NCI-H1436 (cell line): Measurements from ENCODE around the gene COX20.
"Not testable (repeated sequence)": the region's sequence is repeated elsewhere in the genome, so short reads cannot be mapped to it uniquely, and the experiment has no call there.

ENCODE experiments used
- DNase-seq: peaks from one replicate; lab custom pipeline; 2025; lab: John Stamatoyannopoulos, UW

COX20 gene

GRCh38 chr1:244835276-244836134, at the start of gene COX20:
TSS of gene COX20 (plus strand) at chr1:244835658. CDS start at chr1:244835715, 57 bp downstream.
- DNase-seq = peak; percentile 95

- no peak for DNase-seq
These were observed 46.8 kb upstream of the COX20 start for GRCh38 chr1:244788493-244789275.

- no peak for DNase-seq
These were observed 46.2 kb upstream of the COX20 start for GRCh38 chr1:244789276-244789580.

GRCh38 chr1:244789731-244790130, 45.7 kb upstream of the COX20 start:
- DNase-seq = no peak

GRCh38 chr1:244791061-244791460, 44.4 kb upstream of the COX20 start:
- no peak for DNase-seq

- no peak for DNase-seq
These were observed 43.1 kb upstream of the COX20 start for GRCh38 chr1:244792188-244792850.

GRCh38 chr1:244794071-244794470, 41.4 kb upstream of the COX20 start:
- no peak for DNase-seq

- not testable (repeated sequence) for DNase-seq
These were observed 40.9 kb upstream of the COX20 start for GRCh38 chr1:244794516-244794915.

GRCh38 chr1:244796719-244797406, 38.6 kb upstream of the COX20 start:
- peak; percentile 59 for DNase-seq

- DNase-seq = no peak
These were observed 34.6 kb upstream of the COX20 start for GRCh38 chr1:244800821-244801220.

- no peak for DNase-seq
These were observed 34.2 kb upstream of the COX20 start for GRCh38 chr1:244801246-244801645.

- DNase-seq = no peak
These were observed 33.4 kb upstream of the COX20 start for GRCh38 chr1:244802041-244802440.

- DNase-seq = no peak
These were observed 32.8 kb upstream of the COX20 start for GRCh38 chr1:244802556-244803239.

GRCh38 chr1:244804841-244805240, 30.6 kb upstream of the COX20 start:
- DNase-seq = no peak

GRCh38 chr1:244807138-244807537, 28.3 kb upstream of the COX20 start:
- no peak for DNase-seq

GRCh38 chr1:244810221-244810620, 25.2 kb upstream of the COX20 start:
- no peak for DNase-seq

GRCh38 chr1:244813327-244813726, 22.1 kb upstream of the COX20 start:
- DNase-seq = no peak

- DNase-seq = no peak
These were observed 19.8 kb upstream of the COX20 start for GRCh38 chr1:244815600-244816099.

- DNase-seq = no peak
These were observed 18.0 kb upstream of the COX20 start for GRCh38 chr1:244817415-244817894.

- DNase-seq = no peak
These were observed 15.3 kb upstream of the COX20 start for GRCh38 chr1:244820131-244820530.

GRCh38 chr1:244821134-244821533, 14.3 kb upstream of the COX20 start:
- no peak for DNase-seq
